D721Med (cell line): ENCODE measurements around the gene MGLL.

Experiments
- DNase-seq: peaks from one replicate; pipeline ENCODE4 v3.0.0; 2011; ENCODE audit warnings: low spot score; ENCODE audit not compliant: insufficient read length
- FAIRE-seq: peaks from 2 replicates; lab custom pipeline; 2011; peaks lifted over from hg19 to GRCh38; lab: Jason Lieb, UNC
- TF ChIP-seq, protein P1 (sequence below): IDR thresholded peaks from 2 replicates; pipeline ENCODE4 v1.5.1; 2012; ENCODE audit warnings: mild to moderate bottlenecking, control low read depth; ENCODE audit not compliant: insufficient read depth; ENCODE audit errors: missing control alignments

MGLL gene

DNA sequence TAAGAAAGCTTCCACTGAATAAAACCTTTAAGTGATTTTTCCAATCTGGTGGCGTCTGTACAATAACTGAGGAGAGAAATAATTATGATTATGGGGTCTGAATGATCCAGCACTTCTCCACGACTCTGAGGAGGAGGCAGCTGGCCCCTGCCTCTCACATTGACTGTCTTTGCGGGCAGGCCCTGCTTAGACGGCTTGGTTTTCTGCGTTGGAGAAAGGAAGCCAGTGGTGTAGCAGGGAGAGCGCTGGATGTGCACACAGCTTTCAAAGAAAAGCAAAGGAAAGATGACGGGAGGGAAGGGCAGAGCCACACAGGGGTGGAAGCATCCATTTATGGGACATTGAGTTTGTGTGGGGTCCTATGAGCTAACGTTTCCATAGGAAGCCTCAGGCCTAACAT, 62.5 kb downstream of the MGLL start:
- TF ChIP-seq, protein P1, sequence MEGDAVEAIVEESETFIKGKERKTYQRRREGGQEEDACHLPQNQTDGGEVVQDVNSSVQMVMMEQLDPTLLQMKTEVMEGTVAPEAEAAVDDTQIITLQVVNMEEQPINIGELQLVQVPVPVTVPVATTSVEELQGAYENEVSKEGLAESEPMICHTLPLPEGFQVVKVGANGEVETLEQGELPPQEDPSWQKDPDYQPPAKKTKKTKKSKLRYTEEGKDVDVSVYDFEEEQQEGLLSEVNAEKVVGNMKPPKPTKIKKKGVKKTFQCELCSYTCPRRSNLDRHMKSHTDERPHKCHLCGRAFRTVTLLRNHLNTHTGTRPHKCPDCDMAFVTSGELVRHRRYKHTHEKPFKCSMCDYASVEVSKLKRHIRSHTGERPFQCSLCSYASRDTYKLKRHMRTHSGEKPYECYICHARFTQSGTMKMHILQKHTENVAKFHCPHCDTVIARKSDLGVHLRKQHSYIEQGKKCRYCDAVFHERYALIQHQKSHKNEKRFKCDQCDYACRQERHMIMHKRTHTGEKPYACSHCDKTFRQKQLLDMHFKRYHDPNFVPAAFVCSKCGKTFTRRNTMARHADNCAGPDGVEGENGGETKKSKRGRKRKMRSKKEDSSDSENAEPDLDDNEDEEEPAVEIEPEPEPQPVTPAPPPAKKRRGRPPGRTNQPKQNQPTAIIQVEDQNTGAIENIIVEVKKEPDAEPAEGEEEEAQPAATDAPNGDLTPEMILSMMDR: no peak
- FAIRE-seq (no peak), DNase-seq (no peak)

GRCh38 chr3:127758013-127758412, 64.3 kb downstream of the MGLL start:
- FAIRE-seq (no peak), DNase-seq (no peak)
- TF ChIP-seq, protein P1: no peak

GRCh38 chr3:127755305-127755681, 67.0 kb downstream of the MGLL start:
- TF ChIP-seq, protein P1: no peak
- DNase-seq (no peak), FAIRE-seq (no peak)

DNA sequence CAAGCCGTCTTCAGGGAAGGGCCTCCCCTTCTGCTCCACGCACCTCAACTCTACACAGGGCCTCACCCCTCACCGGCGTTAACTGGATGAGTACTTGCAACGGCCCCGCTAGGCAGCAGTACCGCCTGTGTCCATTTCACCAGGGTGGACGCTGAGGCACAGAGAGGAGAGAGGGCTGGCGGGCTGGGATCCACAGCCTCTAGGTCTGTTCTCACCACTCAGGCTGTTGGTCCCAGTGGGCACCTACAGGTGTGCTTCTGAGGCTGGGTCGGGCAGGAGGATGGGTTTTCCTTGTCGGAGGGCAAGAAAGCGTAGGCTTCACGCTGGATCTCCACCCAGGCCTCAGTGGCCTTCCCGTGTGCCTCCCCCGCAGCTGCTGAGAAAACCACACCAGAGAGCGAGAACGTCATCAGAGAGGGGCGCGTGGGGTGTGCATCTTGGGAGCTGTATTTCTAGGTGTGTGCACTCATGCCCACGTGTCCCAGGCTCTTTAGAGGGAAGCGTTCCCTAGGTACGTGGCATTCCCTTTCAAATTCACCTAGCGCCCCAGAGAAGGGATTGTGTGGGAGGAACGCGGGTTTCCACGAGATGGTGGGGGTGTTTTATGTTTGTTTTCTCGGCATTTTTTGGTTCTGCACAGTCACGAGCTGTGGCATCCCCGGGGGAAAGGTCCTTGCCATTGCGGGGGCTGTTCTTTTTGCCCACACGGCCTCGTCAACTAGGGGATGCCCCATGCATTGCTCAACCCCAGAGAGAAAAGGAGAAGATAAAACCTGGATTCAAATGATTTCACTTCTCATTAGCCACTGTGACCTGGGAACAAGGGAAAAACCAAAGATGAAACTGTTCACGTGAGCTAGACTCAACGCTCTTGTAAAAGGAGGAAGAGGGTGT, 67.7 kb downstream of the MGLL start:
- DNase-seq (no peak), FAIRE-seq (no peak)
- TF ChIP-seq, protein P1: no peak

GRCh38 chr3:127753898-127754410, 68.4 kb downstream of the MGLL start:
- DNase-seq: no peak
- FAIRE-seq: no peak

DNA sequence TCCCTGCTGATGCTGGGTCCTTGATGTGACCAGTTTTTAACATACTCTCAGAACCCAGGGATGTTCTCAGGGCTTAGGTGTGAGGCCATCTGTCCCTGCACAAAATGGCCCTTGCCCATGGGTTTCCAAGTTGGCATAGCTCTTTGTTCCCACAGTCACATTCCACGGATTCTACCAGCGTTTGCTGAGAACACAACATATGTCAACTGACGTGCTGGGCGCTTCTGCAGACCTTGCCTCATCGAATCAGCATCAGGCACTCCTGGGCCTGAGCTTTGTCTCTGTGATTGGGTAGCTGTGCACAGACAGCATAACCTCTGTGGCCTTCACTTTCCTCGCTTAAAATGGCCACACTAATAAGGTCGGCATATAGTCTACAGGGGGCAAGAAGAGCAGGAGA, 69.0 kb downstream of the MGLL start:
- no peak for FAIRE-seq
- TF ChIP-seq, protein P1: no peak
- DNase-seq: no peak

More at GRCh38 chr3:127753898-127754410, 68.4 kb downstream of the MGLL start:
- TF ChIP-seq, protein P1: no peak

DNA sequence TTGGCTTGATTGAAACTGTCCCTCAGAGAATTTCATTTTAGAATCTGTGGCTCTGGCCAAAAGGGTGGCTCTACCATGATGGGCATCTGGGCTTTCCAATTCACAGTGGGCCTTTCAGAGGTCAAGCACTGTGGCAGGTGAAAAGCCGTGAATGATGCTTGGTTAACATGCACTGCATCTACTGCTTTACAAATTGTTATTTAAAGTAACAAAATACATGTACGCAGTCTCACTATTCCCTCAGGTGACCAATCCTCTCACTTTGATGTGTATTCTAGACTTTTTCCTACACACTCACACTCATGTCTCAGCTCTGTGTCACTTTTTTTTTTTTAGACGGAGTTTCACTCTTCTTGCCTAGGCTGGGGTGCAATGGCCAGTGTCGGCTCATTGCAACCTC, 70.5 kb downstream of the MGLL start:
- TF ChIP-seq, protein P1: no peak
- DNase-seq (no peak), FAIRE-seq (no peak)
